ENCODE measurements around the gene LCP2. TPM values are rescaled to one million over a fixed set of nuclear protein-coding genes. Genes with fewer than 3 reads are reported as not detected.

The LCP2 gene
- 0.36 TPM for total RNA-seq (2021; ENCODE audit: unreplicated experiment)
- not detected for polyA plus RNA-seq (2012; ENCODE audit: insufficient read length)
- Bru-seq, nascent RNA, result percentile 6 among the genes with signal in this experiment
- BruChase-seq, experiment 1, labeled RNA remaining after a 2-hour chase, result percentile 5 among the genes with signal in this experiment
- BruChase-seq, experiment 2, labeled RNA remaining after a 6-hour chase, result percentile 13 among the genes with signal in this experiment
- long read RNA-seq, result 0 reads

GRCh38 chr5:170297589-170298462 lies at the start of gene LCP2:
Gene LCP2, minus strand, starts transcription at chr5:170297777. Its CDS starts 166 bp downstream, at chr5:170297611.
- CTCF ChIA-PET, result interaction anchor here (0.5 kb wide), 1 partner anchor 31 kb away, joined by 9 read pairs; no protein-coding TSS in a partner anchor
- no TSS peak for BruUV-seq (replicated peaks)

More at GRCh38 chr5:170297589-170298462, at the start of gene LCP2:
- Histone ChIP-seq H3K27me3 (ENCODE audit: control insufficient read depth, insufficient read depth, low read length) (peaks cover 8% of the 10 kb centered on the region; the same call in 1 of the 2 replicates), H3K27ac (ENCODE audit: low read length) (no peak within 1 kb of the TSS), H3K4me1 (ENCODE audit: control insufficient read depth, insufficient read depth, low read length) (no peaks in the 10 kb centered on the region), H3K4me3 (ENCODE audit: low read depth in 2 of 2, low read length in 2 of 2) (no peak within 1 kb of the TSS), H3K36me3 (ENCODE audit: control insufficient read depth, insufficient read depth, low read length) (no peaks in the 10 kb centered on the region), H3K9me3 (ENCODE audit: control insufficient read depth, insufficient read depth, low read depth, low read length) (no peaks in the 10 kb centered on the region)
- intact Hi-C loops (cut with micrococcal nuclease; ENCODE audit: unreplicated experiment) (no loop called here), in situ Hi-C loops (cut with HindIII; ENCODE audit: low pct_unique_long_range_greater_than_20kb, low sequenced_read_pairs) (no loop called here)
- DNase-seq (ENCODE audit: low read depth, low spot score), result no peak
- POLR2A ChIA-PET, result no interaction called here
- ATAC-seq, result no peak
- TF ChIP-seq REST (IDR thresholded peaks at IDR 0.05; ENCODE audit: insufficient read depth in 1 of 2, low read depth in 2 of 2, low read length in 1 of 2) (no peak), SIN3A (IDR thresholded peaks at IDR 0.05; ENCODE audit: borderline replicate concordance, insufficient read depth, low read depth, low read length) (no peak), TCF7L2 (IDR thresholded peaks at IDR 0.05; ENCODE audit: low read depth, low read length) (no peak), POLR2AphosphoS5 (IDR thresholded peaks at IDR 0.05; ENCODE audit: low read depth, low read length) (no peak), CTCF (IDR thresholded peaks at IDR 0.05) (no peak)

All from Panc1 (cell line).